Renal cortical epithelial cell (primary cell): ENCODE measurements around the gene DNAJC15. TPM values are rescaled to one million over a fixed set of nuclear protein-coding genes. Genes with fewer than 3 reads are reported as not detected.
A peak's percentile ranks its signal among the peaks of the same experiment; 100 is the strongest.

Experiments used
- DNase-seq: peaks from one replicate; pipeline ENCODE4 v3.0.0-alpha.2; 2011; ENCODE audit warnings: low read depth
- total RNA-seq: library from RNA; depleted of rRNA; stranded (reverse); fragments of >200 nt; gene quantifications from 2 replicates; pipeline ENCODE4 v1.2.3, GENCODE V29; 2014

The DNAJC15 gene
- total RNA-seq, 1 donor from 2014 or later, result 23.7 TPM

DNA sequence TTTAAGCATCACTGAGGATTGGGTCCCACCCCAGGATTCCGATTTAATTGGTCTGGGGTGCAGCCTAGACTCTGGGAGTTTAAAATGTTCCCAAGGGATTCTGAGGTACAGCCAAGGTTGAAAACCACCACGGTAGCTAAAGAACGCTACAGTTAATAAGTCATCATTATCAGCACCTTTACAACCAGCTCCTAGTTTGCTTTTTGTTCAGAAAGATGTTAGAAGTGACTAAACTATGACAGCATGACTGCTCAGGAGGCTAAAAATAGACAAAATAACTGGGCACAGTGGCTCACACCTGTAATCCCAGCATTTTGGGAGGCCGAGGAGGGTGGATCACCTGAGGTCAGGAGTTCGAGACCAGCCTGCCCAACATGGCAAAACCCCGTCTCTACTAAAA is 19.7 kb upstream of the DNAJC15 start:
- DNase-seq, result no peak

DNA sequence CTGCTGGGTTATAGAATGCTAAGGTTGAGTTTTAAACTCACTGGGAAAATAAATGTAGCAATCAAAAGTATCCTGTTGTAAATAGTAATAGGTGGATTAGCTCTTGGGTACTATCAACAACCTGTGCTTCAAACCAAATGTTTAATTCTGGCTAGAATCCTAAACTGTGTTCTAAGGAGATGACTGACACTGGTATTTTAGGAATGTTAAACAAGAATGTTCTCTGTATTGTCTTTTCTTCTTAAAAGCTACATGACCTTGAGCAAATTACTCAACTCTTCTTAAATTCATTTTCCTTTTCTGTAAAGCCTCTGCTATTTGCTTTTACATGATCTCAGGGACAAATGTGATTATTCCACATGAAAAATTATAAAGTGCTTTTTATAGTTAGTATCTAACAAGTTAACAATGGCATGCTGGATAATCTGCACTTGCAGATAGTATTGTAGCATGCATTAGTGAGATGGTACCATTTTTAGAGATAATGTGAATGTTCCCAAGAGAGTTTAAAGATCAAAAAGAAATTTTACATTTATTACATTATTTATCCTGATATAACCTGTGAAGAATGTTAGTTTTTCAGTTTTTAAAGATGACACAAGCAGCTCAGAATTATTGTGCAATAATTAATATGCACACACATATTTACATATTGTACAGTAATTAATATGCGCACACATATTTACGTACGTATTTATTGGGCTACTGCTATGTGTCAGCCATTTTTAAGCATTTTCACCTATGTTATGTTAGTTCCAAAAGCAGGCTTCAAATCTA is 17.7 kb upstream of the DNAJC15 start:
- DNase-seq, result peak; percentile 83

GRCh38 chr13:43006893-43007631 is 16.3 kb upstream of the DNAJC15 start:
- DNase-seq, result peak; percentile 83

- DNase-seq, result no peak
These were observed 14.8 kb upstream of the DNAJC15 start for GRCh38 chr13:43008596-43008995.

DNA sequence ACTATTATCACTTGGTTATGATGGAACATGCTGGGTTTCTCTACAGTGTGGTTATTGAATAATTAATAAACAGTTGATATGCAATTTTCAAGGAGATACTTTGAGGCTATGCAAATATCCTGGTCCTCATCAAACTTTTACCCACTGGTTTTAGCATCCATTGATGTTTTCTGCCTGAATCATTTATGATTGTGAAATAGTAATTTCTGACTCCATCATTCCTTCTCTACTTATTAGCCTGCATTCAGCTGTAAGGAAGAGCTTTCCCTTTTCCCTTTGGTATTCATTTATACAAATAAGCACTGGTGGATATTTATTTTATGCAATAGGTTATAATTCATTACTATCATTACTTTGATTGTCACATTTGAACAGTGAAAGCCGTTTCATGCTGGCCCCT is 13.9 kb upstream of the DNAJC15 start:
- DNase-seq, result no peak

GRCh38 chr13:43014162-43014561 is 9.2 kb upstream of the DNAJC15 start:
- no peak for DNase-seq

- no peak for DNase-seq
These were observed 7.2 kb upstream of the DNAJC15 start for GRCh38 chr13:43016226-43016625.

GRCh38 chr13:43019811-43020210 is 3.6 kb upstream of the DNAJC15 start:
- no peak for DNase-seq

- no peak for DNase-seq
These were observed 2.6 kb upstream of the DNAJC15 start for GRCh38 chr13:43020794-43021193.

DNA sequence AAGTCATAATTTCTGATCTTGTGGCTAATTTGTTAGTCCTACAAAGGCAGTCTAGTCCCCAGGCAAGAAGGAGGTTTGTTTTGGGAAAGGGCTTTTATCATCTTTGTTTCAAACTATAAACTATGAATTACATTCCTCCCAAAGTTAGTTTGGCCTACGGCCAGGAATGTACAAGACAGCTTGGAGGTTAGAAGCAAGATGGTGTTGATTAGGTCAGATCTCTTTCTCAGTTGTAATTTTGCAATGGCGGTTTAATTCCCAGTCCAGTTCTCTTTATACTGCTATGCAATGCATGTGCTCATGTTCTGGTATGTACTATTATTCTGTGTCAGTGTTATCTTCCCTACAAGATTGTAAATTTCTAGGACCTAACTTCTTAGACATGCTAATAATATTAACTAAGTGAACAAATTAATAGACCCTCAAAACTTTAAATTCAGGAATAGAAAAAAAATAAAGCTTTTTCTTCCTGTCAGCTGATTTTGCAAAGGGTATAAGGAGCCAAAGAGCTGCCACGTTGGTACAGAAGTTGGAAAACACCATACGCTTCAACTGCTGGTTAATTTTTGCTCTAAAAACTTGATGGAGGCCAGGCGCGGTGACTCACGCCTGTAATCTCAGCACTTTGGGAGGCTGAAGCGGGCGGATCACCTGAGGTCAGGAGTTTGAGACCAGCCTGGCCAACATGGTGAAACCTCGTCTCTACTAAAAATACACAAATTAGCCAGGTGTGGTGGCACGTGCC is 1.3 kb upstream of the DNAJC15 start:
- DNase-seq, result no peak

DNA sequence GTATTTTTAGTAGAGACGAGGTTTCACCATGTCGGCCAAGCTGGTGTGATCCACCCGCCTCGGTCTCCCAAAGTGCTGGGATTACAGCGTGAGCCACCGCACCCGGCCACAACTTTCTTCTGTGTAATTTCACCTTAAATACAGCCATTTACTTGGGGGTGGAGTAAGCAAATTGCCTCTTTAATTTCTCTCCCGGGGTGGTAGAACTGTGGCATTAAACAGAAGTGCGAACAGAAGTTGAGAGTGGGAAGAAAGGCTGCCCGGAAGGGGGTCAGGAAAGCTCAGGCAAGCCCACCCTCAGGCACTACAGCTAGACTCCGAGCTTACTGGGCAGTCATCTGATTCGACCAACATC is 475 bp upstream of the DNAJC15 start:
- no peak for DNase-seq

DNA sequence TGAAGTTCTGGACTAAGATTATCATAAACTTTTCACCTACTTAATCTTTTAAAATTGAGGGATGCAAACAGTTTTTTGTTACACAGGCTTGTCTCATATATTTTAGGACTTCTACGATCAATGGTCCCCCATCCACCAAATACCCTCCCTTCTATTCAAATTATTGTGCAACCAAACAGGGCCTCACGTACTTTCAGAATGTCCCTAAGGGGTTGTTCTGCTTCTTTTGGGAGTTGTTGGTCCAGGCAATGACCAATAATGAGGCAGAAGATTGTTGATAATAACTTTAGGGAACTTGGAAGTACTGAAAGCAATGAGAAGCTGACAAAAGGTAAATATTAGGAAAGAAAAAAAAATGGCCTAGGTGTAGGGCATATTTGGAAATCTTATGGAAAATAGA is 2.9 kb downstream of the DNAJC15 start:
- no peak for DNase-seq

DNA sequence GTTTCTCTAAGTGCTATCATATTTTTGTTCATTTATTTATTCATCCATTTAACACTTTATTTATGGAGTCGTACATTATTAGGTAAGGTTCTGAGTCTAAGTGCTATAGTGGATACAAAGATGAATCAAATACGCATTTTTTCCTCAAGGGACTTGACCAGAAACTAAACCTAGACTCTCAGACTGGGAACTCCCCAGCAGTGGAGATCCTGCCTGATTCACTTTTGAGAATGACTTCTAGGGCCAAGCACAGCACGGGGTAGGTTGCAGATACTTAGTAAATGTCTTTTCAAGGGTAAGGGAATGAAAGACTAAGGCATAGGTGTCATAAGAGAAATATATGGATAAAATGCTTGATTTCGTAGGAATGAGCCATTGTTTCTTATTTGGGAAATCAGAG is 7.2 kb downstream of the DNAJC15 start:
- no peak for DNase-seq

GRCh38 chr13:43031881-43032280 is 8.5 kb downstream of the DNAJC15 start:
- DNase-seq, result no peak

GRCh38 chr13:43033038-43033437 is 9.7 kb downstream of the DNAJC15 start:
- no peak for DNase-seq

DNA sequence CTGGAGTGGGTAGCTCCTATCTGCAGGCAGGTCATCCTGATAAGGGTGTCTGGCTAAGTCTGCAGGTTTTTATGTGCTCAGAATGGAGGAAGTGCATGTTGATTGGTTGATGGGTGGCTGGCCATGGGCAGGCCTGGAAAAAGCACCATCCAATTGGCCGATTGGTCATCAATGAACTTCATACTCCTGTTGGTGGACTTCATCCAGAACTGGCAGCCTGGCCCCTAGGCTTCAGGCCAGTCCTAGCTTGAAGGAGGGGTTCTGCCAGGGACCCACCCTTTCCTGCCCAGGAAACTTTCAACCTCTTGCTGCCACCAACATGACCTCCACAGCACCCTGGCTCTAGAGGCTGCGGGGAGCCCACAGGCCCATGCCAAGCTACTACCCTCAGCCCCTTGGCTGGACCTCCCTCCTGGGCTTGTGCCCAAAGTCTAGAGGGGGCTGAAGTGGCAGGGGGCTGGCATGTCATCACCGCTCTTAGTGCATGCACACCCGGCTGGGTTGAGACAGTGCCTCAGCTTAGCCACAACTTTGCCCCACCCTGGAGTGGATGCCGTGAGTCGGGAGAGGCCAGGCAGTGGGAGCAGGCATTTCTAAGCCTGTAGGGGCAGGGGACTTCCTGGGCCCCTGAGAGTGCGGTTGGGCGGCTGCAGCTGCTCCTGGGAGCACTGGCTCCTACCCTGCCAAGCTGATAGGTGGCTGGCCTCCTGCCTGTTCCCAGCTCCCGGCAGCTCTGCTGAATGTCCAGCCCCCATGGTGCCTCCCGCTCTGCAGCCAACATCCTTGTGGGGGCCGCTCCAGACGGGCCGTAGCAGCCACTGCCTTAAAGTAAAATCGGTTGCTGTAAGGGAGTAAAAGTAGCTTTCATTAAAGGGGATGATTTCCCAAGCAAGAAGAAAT is 13.2 kb downstream of the DNAJC15 start:
- no peak for DNase-seq

GRCh38 chr13:43039966-43040365 is 16.6 kb downstream of the DNAJC15 start:
- DNase-seq, result no peak

GRCh38 chr13:43040581-43041368 is 17.4 kb downstream of the DNAJC15 start:
- peak; percentile 84 for DNase-seq

- DNase-seq, result no peak
These were observed 18.1 kb downstream of the DNAJC15 start for GRCh38 chr13:43041369-43041921.

- no peak for DNase-seq
These were observed 19.1 kb downstream of the DNAJC15 start for GRCh38 chr13:43042410-43042921.
